Hepatocyte (in vitro differentiated cells): ENCODE measurements around the gene CLASRP. TPM values are rescaled to one million over a fixed set of nuclear protein-coding genes. Genes with fewer than 3 reads are reported as not detected.

Experiments used
- DNase-seq: peaks from one replicate; pipeline ENCODE4 v3.0.0-alpha.2; 2016; ENCODE audit warnings: low spot score
- H2AFZ ChIP-seq: fragments of 200-600 bp; sonication (generic); 2 replicates; pipeline ENCODE4 v1.6.0; 2016; ENCODE audit warnings: antibody characterized with exemption, mild to moderate bottlenecking
- H3K27ac ChIP-seq: fragments of 200-600 bp; sonication (generic); 2 replicates; pipeline ENCODE4 v1.5.1; 2016; ENCODE audit warnings: mild to moderate bottlenecking
- H3K27me3 ChIP-seq: fragments of 200-600 bp; sonication (generic); 2 replicates; pipeline ENCODE4 v1.6.1; 2016
- H3K36me3 ChIP-seq: fragments of 200-600 bp; sonication (generic); replicated peaks from 2 replicates; pipeline ENCODE4 v1.5.1; 2016; ENCODE audit warnings: low read depth; ENCODE audit not compliant: insufficient read depth
- H3K4me1 ChIP-seq: fragments of 200-600 bp; sonication (generic); 2 replicates; pipeline ENCODE4 v1.5.1; 2016; ENCODE audit warnings: mild to moderate bottlenecking, moderate library complexity; ENCODE audit not compliant: insufficient read depth
- H3K4me2 ChIP-seq: fragments of 200-600 bp; sonication (generic); 2 replicates; pipeline ENCODE4 v1.6.0; 2016
- H3K4me3 ChIP-seq: fragments of 200-600 bp; sonication (generic); 2 replicates; pipeline ENCODE4 v1.5.1; 2016; ENCODE audit warnings: mild to moderate bottlenecking
- H3K79me2 ChIP-seq: fragments of 200-600 bp; sonication (generic); 2 replicates; pipeline ENCODE4 v1.6.0; 2017; ENCODE audit warnings: mild to moderate bottlenecking
- H3K9me2 ChIP-seq: fragments of 200-600 bp; sonication (generic); replicated peaks from 2 replicates; pipeline ENCODE4 v1.6.0; 2017; ENCODE audit warnings: mild to moderate bottlenecking; ENCODE audit not compliant: insufficient read depth
- H3K9me3 ChIP-seq: fragments of 200-600 bp; sonication (generic); 2 replicates; pipeline ENCODE4 v1.5.1; 2016; ENCODE audit warnings: low read depth, mild to moderate bottlenecking
- H4K20me1 ChIP-seq: fragments of 200-600 bp; sonication (generic); 2 replicates; pipeline ENCODE4 v1.6.0; 2016; ENCODE audit warnings: mild to moderate bottlenecking; ENCODE audit not compliant: insufficient read depth, poor library complexity, severe bottlenecking
- EZH2 ChIP-seq: fragments of 200-600 bp; sonication (generic); IDR thresholded peaks from 2 replicates; pipeline ENCODE4 v1.6.1; 2016; ENCODE audit warnings: antibody characterized with exemption, mild to moderate bottlenecking, borderline replicate concordance
- EZH2phosphoT487 ChIP-seq: fragments of 200-600 bp; sonication (generic); IDR thresholded peaks from one replicate; pipeline ENCODE4 v1.6.1; 2018; ENCODE audit warnings: antibody characterized with exemption, mild to moderate bottlenecking, low read depth, moderate library complexity; ENCODE audit not compliant: unreplicated experiment, severe bottlenecking
- WGBS: methylation state at CpG from one replicate; pipeline ENCODE4 v1.1.6; 2016; ENCODE audit warnings: low lambda C conversion rate; ENCODE audit errors: missing lambda C conversion rate; 5-methylcytosine and 5-hydroxymethylcytosine counted together
- polyA plus RNA-seq: library from polyadenylated mRNA; unstranded; fragments of >200 nt; fragmentation: Nextera tagmentation; extraction: Ambion mirVana; gene quantifications from 2 replicates; pipeline ENCODE4 v1.2.1, GENCODE V29; 2016
- total RNA-seq: library from RNA; depleted of rRNA; stranded (reverse); fragments of >200 nt; gene quantifications from 2 replicates; pipeline ENCODE4 v1.2.3, GENCODE V29; 2014
- TF ChIP-seq, protein P1 (sequence below): fragments of 200-600 bp; sonication (generic); IDR thresholded peaks from 2 replicates; pipeline ENCODE4 v1.5.1; 2016; ENCODE audit warnings: antibody characterized with exemption, mild to moderate bottlenecking; ENCODE audit not compliant: poor library complexity

Gene CLASRP
- total and polyA plus RNA-seq, 2 experiments from 2014 or later = 45.8 to 56.2 TPM

DNA sequence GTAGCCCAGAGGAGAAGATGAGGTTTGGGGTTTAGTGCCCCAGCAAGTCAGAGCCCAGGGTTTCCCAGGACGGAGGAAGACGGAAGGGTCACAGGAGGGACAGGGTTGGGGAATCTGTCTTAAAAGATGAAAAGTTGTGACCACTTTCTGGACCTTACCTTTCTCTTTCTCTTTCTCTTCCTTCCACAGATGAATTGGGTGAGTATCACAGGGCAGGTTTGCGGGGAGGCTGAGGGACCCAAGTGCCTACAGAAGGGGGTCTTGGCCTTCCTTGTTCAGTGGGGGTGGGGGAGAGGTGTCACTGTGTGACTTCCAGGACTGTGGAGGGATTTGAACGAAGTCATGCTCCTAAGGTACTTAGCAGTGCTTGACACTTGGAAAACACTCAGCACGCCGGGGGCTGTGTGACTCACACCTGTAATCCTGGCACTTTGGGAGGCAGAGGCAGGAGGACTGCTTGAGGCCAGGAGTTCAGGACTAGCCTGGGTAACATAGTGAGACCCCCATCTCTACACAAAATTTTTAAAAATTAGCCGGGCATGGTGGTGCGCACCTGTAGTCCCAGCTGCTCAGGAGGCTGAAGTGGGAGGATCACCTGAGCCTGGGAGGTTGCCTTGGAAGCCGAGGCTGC, 29.1 kb upstream of the CLASRP start:
- TF ChIP-seq EZH2 = no peak
- TF ChIP-seq, protein P1, sequence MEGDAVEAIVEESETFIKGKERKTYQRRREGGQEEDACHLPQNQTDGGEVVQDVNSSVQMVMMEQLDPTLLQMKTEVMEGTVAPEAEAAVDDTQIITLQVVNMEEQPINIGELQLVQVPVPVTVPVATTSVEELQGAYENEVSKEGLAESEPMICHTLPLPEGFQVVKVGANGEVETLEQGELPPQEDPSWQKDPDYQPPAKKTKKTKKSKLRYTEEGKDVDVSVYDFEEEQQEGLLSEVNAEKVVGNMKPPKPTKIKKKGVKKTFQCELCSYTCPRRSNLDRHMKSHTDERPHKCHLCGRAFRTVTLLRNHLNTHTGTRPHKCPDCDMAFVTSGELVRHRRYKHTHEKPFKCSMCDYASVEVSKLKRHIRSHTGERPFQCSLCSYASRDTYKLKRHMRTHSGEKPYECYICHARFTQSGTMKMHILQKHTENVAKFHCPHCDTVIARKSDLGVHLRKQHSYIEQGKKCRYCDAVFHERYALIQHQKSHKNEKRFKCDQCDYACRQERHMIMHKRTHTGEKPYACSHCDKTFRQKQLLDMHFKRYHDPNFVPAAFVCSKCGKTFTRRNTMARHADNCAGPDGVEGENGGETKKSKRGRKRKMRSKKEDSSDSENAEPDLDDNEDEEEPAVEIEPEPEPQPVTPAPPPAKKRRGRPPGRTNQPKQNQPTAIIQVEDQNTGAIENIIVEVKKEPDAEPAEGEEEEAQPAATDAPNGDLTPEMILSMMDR = no peak
- TF ChIP-seq EZH2phosphoT487 = no peak
- H3K4me1 ChIP-seq = peaks cover 4% of the 10 kb centered on the region
- no peaks in the 10 kb centered on the region for H3K79me2 ChIP-seq
- no peaks in the 10 kb centered on the region for H3K27me3 ChIP-seq
- no peaks in the 10 kb centered on the region for H3K9me3 ChIP-seq
- H3K9me2 ChIP-seq = no peaks in the 10 kb centered on the region
- H3K36me3 ChIP-seq = no peaks in the 10 kb centered on the region
- no peak overlapping the region for H3K27ac ChIP-seq
- H3K4me2 ChIP-seq = no peak overlapping the region
- DNase-seq = no peak
- no peak overlapping the region for H2AFZ ChIP-seq
- 87% methylated on average over 9 of the region's 9 CpGs for WGBS
- no peak overlapping the region for H3K4me3 ChIP-seq
- no peaks in the 10 kb centered on the region for H4K20me1 ChIP-seq

DNA sequence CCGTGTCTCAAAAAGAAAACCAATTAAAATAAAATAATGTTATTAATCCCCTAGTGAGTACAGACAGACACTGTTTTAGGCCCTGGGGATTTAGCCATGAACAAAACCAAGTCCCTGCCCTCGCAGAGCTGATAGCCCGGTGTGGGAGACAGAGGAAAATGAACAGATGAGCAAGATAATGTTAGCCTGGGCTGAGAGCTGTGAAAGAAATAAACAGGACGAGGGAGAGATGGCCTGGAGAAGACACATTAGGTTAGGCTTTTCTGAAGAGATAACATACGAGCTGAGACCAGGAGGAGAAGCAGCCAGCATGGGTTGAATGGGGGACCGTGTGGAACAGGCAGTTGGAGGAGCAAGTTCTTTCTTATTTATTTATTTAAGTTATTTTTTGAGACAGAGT, 28.5 kb upstream of the CLASRP start:
- TF ChIP-seq, protein P1 = no peak
- no peak for TF ChIP-seq EZH2phosphoT487
- TF ChIP-seq EZH2 = no peak

DNA sequence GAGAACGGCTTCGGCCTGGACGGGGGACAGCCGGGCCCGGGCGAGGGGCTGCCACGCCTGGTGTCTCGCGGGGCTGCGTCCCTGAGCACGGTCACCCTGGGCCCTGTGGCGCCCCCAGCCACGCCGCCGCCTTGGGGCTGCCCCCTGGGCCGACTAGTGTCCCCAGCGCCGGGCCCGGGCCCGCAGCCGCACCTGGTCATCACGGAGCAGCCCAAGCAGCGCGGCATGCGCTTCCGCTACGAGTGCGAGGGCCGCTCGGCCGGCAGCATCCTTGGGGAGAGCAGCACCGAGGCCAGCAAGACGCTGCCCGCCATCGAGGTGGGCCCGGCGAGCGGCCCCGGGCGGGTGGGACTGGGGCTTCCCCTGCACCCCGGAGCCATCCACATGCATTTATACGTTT, 26.9 kb upstream of the CLASRP start:
- Histone ChIP-seq H3K36me3 (no peaks in the 10 kb centered on the region), H3K4me3 (no peak overlapping the region), H4K20me1 (no peaks in the 10 kb centered on the region), H3K79me2 (no peaks in the 10 kb centered on the region), H2AFZ (no peak overlapping the region), H3K9me3 (no peaks in the 10 kb centered on the region), H3K27ac (no peak overlapping the region), H3K4me2 (no peak overlapping the region), H3K9me2 (no peaks in the 10 kb centered on the region), H3K27me3 (no peaks in the 10 kb centered on the region), H3K4me1 (peaks cover 4% of the 10 kb centered on the region)
- TF ChIP-seq, protein P1 = no peak
- TF ChIP-seq EZH2phosphoT487 (no peak), EZH2 (no peak)
- 97% methylated on average over 26 of the region's 42 CpGs for WGBS
- DNase-seq = no peak

More for the DNA sequence above, 28.5 kb upstream of the CLASRP start:
- Histone ChIP-seq H3K27me3 (no peaks in the 10 kb centered on the region), H3K9me3 (no peaks in the 10 kb centered on the region), H3K36me3 (no peaks in the 10 kb centered on the region), H3K4me3 (no peak overlapping the region), H3K27ac (no peak overlapping the region), H3K4me2 (no peak overlapping the region), H3K9me2 (no peaks in the 10 kb centered on the region), H2AFZ (no peak overlapping the region), H3K79me2 (no peaks in the 10 kb centered on the region), H4K20me1 (no peaks in the 10 kb centered on the region), H3K4me1 (peaks cover 4% of the 10 kb centered on the region)
- no peak for DNase-seq
- 57% methylated on average over 6 of the region's 6 CpGs for WGBS
